Ishikawa (cell line): ENCODE results near the gene GSTA1.

Experiments
- CEBPB ChIP-seq: IDR thresholded peaks from 2 replicates; pipeline ENCODE4 v1.6.1; 2012
- EP300 ChIP-seq: IDR thresholded peaks from 2 replicates; pipeline ENCODE4 v1.6.1; 2012; ENCODE audit warnings: borderline replicate concordance
- MAX ChIP-seq: IDR thresholded peaks from 2 replicates; pipeline ENCODE4 v1.6.1; 2012
- YY1 ChIP-seq: IDR thresholded peaks from 2 replicates; pipeline ENCODE4 v1.6.1; 2012; ENCODE audit warnings: low read depth
- ZBTB7A ChIP-seq: IDR thresholded peaks from 2 replicates; pipeline ENCODE4 v1.6.1; 2012; ENCODE audit warnings: low read depth
- TF ChIP-seq, protein P1 (sequence below): IDR thresholded peaks from 2 replicates; pipeline ENCODE4 v1.6.1; 2012; ENCODE audit warnings: low read depth, mild to moderate bottlenecking

- TF ChIP-seq, protein P1, sequence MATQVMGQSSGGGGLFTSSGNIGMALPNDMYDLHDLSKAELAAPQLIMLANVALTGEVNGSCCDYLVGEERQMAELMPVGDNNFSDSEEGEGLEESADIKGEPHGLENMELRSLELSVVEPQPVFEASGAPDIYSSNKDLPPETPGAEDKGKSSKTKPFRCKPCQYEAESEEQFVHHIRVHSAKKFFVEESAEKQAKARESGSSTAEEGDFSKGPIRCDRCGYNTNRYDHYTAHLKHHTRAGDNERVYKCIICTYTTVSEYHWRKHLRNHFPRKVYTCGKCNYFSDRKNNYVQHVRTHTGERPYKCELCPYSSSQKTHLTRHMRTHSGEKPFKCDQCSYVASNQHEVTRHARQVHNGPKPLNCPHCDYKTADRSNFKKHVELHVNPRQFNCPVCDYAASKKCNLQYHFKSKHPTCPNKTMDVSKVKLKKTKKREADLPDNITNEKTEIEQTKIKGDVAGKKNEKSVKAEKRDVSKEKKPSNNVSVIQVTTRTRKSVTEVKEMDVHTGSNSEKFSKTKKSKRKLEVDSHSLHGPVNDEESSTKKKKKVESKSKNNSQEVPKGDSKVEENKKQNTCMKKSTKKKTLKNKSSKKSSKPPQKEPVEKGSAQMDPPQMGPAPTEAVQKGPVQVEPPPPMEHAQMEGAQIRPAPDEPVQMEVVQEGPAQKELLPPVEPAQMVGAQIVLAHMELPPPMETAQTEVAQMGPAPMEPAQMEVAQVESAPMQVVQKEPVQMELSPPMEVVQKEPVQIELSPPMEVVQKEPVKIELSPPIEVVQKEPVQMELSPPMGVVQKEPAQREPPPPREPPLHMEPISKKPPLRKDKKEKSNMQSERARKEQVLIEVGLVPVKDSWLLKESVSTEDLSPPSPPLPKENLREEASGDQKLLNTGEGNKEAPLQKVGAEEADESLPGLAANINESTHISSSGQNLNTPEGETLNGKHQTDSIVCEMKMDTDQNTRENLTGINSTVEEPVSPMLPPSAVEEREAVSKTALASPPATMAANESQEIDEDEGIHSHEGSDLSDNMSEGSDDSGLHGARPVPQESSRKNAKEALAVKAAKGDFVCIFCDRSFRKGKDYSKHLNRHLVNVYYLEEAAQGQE: no peak
- TF ChIP-seq ZBTB7A: no peak
- TF ChIP-seq MAX: no peak
- no peak for TF ChIP-seq EP300
- TF ChIP-seq CEBPB: no peak
- TF ChIP-seq YY1: no peak
Measured at GRCh38 chr6:52801188-52801841, 2.3 kb downstream of the GSTA1 start.
